ENCODE results near the gene LRRC8C. TPM values are rescaled to one million over a fixed set of nuclear protein-coding genes. Genes with fewer than 3 reads are reported as not detected.

Gene LRRC8C
- total RNA-seq, 1 donor from 2014 or later, result 4.6 TPM

- Mint-ChIP-seq H3K9me3 (no peaks in the 10 kb centered on the region), H3K4me3 (no peak overlapping the region), H3K4me1 (peaks cover 15% of the 10 kb centered on the region), H3K36me3 (ENCODE audit: low read depth) (no peaks in the 10 kb centered on the region), H3K27me3 (ENCODE audit: low read depth) (peaks cover 4% of the 10 kb centered on the region), H3K27ac (ENCODE audit: unreplicated experiment) (no peak overlapping the region)
- DNase-seq (ENCODE audit: low read depth, low spot score), result no peak
- TF ChIP-seq CTCF (conservative IDR thresholded peaks at IDR 0.05), result no peak
Measured at GRCh38 chr1:89755591-89755990, 122.7 kb downstream of the LRRC8C start.

DNA sequence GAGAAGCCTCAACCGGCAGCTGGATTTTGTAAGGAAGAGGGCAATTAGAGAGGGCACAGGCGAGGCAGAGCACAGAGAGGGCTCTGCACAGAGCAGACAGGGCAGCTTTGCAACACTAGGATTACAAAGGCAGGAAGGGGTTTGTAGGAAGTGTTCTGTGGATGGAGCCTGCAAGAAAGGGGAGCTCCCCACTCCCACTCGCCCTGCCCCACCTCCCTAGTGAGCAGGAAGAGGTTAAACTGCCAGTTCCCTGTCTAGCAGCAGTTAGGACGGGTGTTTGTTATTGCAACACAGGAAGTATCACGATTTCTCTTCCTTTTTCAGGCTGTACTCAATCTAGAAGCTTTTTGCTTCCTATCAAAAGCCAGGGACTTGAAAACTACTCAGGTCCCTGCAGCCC, 124.6 kb downstream of the LRRC8C start:
- DNase-seq (ENCODE audit: low read depth, low spot score), result no peak
- H3K27ac Mint-ChIP-seq (ENCODE audit: unreplicated experiment), result peak overlapping the region; percentile 7
- no peaks in the 10 kb centered on the region for H3K36me3 Mint-ChIP-seq (ENCODE audit: low read depth)
- H3K4me3 Mint-ChIP-seq, result no peak overlapping the region
- no peak for TF ChIP-seq CTCF (conservative IDR thresholded peaks at IDR 0.05)
- no peaks in the 10 kb centered on the region for H3K9me3 Mint-ChIP-seq
- peaks cover 18% of the 10 kb centered on the region for H3K4me1 Mint-ChIP-seq
- H3K27me3 Mint-ChIP-seq (ENCODE audit: low read depth), result peaks cover 7% of the 10 kb centered on the region

DNA sequence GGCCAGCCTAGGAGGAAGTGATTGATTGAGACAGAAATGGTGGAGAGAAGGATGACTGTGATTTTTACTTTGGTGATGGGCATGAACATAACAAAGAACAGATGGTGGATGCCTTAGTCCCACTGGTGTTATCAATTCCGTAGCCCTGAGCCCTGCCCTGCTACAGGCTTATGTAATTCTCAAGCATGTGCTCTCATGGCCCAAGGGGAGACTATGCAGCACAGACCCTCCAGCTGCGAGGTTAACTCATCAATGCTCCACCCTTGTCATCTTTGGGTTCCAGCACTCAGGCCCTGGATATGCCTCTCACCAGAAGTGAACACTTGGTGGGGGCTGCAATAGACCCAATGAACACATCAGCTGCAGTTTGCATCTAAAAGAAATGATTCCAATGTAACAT, 125.2 kb downstream of the LRRC8C start:
- Mint-ChIP-seq H3K4me3 (no peak overlapping the region), H3K27ac (ENCODE audit: unreplicated experiment) (no peak overlapping the region), H3K9me3 (no peaks in the 10 kb centered on the region), H3K27me3 (ENCODE audit: low read depth) (peaks cover 12% of the 10 kb centered on the region), H3K4me1 (peaks cover 19% of the 10 kb centered on the region), H3K36me3 (ENCODE audit: low read depth) (no peaks in the 10 kb centered on the region)
- no peak for DNase-seq (ENCODE audit: low read depth, low spot score)
- TF ChIP-seq CTCF (conservative IDR thresholded peaks at IDR 0.05), result no peak

GRCh38 chr1:89759036-89759435, 126.1 kb downstream of the LRRC8C start:
- H3K27ac Mint-ChIP-seq (ENCODE audit: unreplicated experiment), result no peak overlapping the region
- no peaks in the 10 kb centered on the region for H3K9me3 Mint-ChIP-seq
- H3K36me3 Mint-ChIP-seq (ENCODE audit: low read depth), result no peaks in the 10 kb centered on the region
- H3K4me1 Mint-ChIP-seq, result peaks cover 28% of the 10 kb centered on the region
- no peak for TF ChIP-seq CTCF (conservative IDR thresholded peaks at IDR 0.05)
- no peak for DNase-seq (ENCODE audit: low read depth, low spot score)
- no peak overlapping the region for H3K4me3 Mint-ChIP-seq
- peaks cover 20% of the 10 kb centered on the region for H3K27me3 Mint-ChIP-seq (ENCODE audit: low read depth)

- H3K4me1 Mint-ChIP-seq, result peaks cover 30% of the 10 kb centered on the region
- H3K36me3 Mint-ChIP-seq (ENCODE audit: low read depth), result no peaks in the 10 kb centered on the region
- TF ChIP-seq CTCF (conservative IDR thresholded peaks at IDR 0.05), result no peak
- DNase-seq (ENCODE audit: low read depth, low spot score), result no peak
- H3K9me3 Mint-ChIP-seq, result no peaks in the 10 kb centered on the region
- no peak overlapping the region for H3K27ac Mint-ChIP-seq (ENCODE audit: unreplicated experiment)
- peaks cover 28% of the 10 kb centered on the region for H3K27me3 Mint-ChIP-seq (ENCODE audit: low read depth)
- H3K4me3 Mint-ChIP-seq, result no peak overlapping the region
Measured at GRCh38 chr1:89760496-89760895, 127.6 kb downstream of the LRRC8C start.

DNA sequence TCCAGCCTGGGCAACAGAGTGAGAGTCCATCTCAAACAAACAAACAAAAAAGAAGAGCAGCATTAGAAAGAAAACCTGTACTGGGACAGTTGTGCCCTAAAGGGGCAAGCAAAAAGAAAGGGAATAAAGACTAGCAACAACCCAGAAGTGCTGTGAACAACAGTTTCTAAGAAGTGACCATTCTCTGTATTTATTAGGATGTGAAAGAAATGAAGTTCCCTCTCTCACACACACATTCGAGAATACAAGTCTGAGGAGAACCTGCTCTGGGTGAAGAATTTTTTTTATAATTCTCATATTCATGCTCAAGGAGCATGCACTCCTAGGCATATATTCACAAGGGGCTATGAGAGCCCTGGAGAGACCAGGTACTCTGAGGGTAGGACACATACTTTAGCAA, 128.4 kb downstream of the LRRC8C start:
- H3K4me1 Mint-ChIP-seq, result peaks cover 30% of the 10 kb centered on the region
- no peak overlapping the region for H3K4me3 Mint-ChIP-seq
- no peak overlapping the region for H3K27ac Mint-ChIP-seq (ENCODE audit: unreplicated experiment)
- DNase-seq (ENCODE audit: low read depth, low spot score), result no peak
- no peaks in the 10 kb centered on the region for H3K36me3 Mint-ChIP-seq (ENCODE audit: low read depth)
- peaks cover 34% of the 10 kb centered on the region for H3K27me3 Mint-ChIP-seq (ENCODE audit: low read depth)
- TF ChIP-seq CTCF (conservative IDR thresholded peaks at IDR 0.05), result no peak
- H3K9me3 Mint-ChIP-seq, result no peaks in the 10 kb centered on the region
